Measurements from ENCODE around the gene OPCML. TPM values are rescaled to one million over a fixed set of nuclear protein-coding genes. Genes with fewer than 3 reads are reported as not detected.

OPCML gene
- total and polyA plus RNA-seq, 2 of the 13 experiments (the other 11 are each of a cell fraction or from before 2014, with no cell fraction given), result not detected

GRCh38 chr11:132578580-132578979 lies 953.7 kb downstream of the OPCML start:
- intact Hi-C loops (cut with micrococcal nuclease; ENCODE audit: unreplicated experiment), result no loop called here
- Histone ChIP-seq H3K27me3 (ENCODE audit: control insufficient read depth in 1 of 2, insufficient read depth in 2 of 2, low read length in 2 of 2) (no peaks in the 10 kb centered on the region), H3K36me3 (replicated peaks in 1 of 2; ENCODE audit: control insufficient read depth in 1 of 2, insufficient read depth in 2 of 2, low read length in 2 of 2) (no peaks in the 10 kb centered on the region), H3K4me3 (replicated peaks in 1 of 3; ENCODE audit: insufficient read depth in 1 of 3, low read depth in 2 of 3, low read length in 3 of 3) (no peak overlapping the region), H3K27ac (ENCODE audit: extremely low read length, insufficient read depth, low read length) (no peak overlapping the region), H3K79me2 (ENCODE audit: insufficient read depth, low read length) (no peaks in the 10 kb centered on the region), H4K20me1 (ENCODE audit: insufficient read depth, low read length) (no peaks in the 10 kb centered on the region), H3K4me1 (ENCODE audit: insufficient read depth, low read length) (no peaks in the 10 kb centered on the region), H3K9ac (ENCODE audit: insufficient read depth, low read depth, low read length) (no peak overlapping the region), H2AFZ (ENCODE audit: low read length) (no peak overlapping the region), H3K9me3 (ENCODE audit: low read length) (peaks cover 87% of the 10 kb centered on the region), H3K4me2 (ENCODE audit: low read depth, low read length) (no peak overlapping the region)
- in situ Hi-C loops (cut with HindIII; ENCODE audit: extremely low pct_ligation_motif_present, low pct_unique_long_range_greater_than_20kb), result no loop called here
- ATAC-seq, result no peak
- TF ChIP-seq ZNF644 (CRISPR knock-in tag; IDR thresholded peaks at IDR 0.05; ENCODE audit: low read depth) (no peak), ZFP90 (CRISPR knock-in tag; IDR thresholded peaks at IDR 0.05; ENCODE audit: borderline replicate concordance) (no peak)
- WGBS (ENCODE audit: low lambda C conversion rate), result 33% methylated on average over 1 of the region's 1 CpG
- CTCF ChIA-PET (ENCODE audit: low intra/inter-chr PET ratio, low total read pairs), result no interaction called here
- FAIRE-seq, result no peak
- DNase-seq (ENCODE audit: low spot score), result no peak
- POLR2A ChIA-PET, result no interaction called here
- BruUV-seq (replicated peaks), result no TSS peak

GRCh38 chr11:132576706-132577105 lies 955.6 kb downstream of the OPCML start:
- peaks cover 86% of the 10 kb centered on the region for H3K9me3 ChIP-seq (ENCODE audit: low read length)
- H2AFZ ChIP-seq (ENCODE audit: low read length), result no peak overlapping the region
- DNase-seq (ENCODE audit: low spot score), result no peak
- H3K27ac ChIP-seq (ENCODE audit: extremely low read length, insufficient read depth, low read length), result no peak overlapping the region
- H3K36me3 ChIP-seq (replicated peaks in 1 of 2; ENCODE audit: control insufficient read depth in 1 of 2, insufficient read depth in 2 of 2, low read length in 2 of 2), result no peaks in the 10 kb centered on the region
- H3K79me2 ChIP-seq (ENCODE audit: insufficient read depth, low read length), result no peaks in the 10 kb centered on the region
- H4K20me1 ChIP-seq (ENCODE audit: insufficient read depth, low read length), result no peaks in the 10 kb centered on the region
- no peaks in the 10 kb centered on the region for H3K27me3 ChIP-seq (ENCODE audit: control insufficient read depth in 1 of 2, insufficient read depth in 2 of 2, low read length in 2 of 2)
- no peak for ATAC-seq
- BruUV-seq (replicated peaks), result no TSS peak
- in situ Hi-C loops (cut with HindIII; ENCODE audit: extremely low pct_ligation_motif_present, low pct_unique_long_range_greater_than_20kb), result no loop called here
- ChIA-PET CTCF (ENCODE audit: low intra/inter-chr PET ratio, low total read pairs) (no interaction called here), POLR2A (no interaction called here)
- no peaks in the 10 kb centered on the region for H3K4me1 ChIP-seq (ENCODE audit: insufficient read depth, low read length)
- H3K4me2 ChIP-seq (ENCODE audit: low read depth, low read length), result no peak overlapping the region
- no peak overlapping the region for H3K4me3 ChIP-seq (replicated peaks in 1 of 3; ENCODE audit: insufficient read depth in 1 of 3, low read depth in 2 of 3, low read length in 3 of 3)
- no peak for FAIRE-seq
- intact Hi-C loops (cut with micrococcal nuclease; ENCODE audit: unreplicated experiment), result no loop called here
- H3K9ac ChIP-seq (ENCODE audit: insufficient read depth, low read depth, low read length), result no peak overlapping the region
- WGBS (ENCODE audit: low lambda C conversion rate), result 10% methylated on average over 3 of the region's 3 CpGs
- TF ChIP-seq ZNF362 (CRISPR knock-in tag; IDR thresholded peaks at IDR 0.05; ENCODE audit: borderline replicate concordance), result no peak
- TF ChIP-seq ZBTB1 (CRISPR knock-in tag; IDR thresholded peaks at IDR 0.05; ENCODE audit: borderline replicate concordance), result no peak
- TF ChIP-seq HINFP (CRISPR knock-in tag; IDR thresholded peaks at IDR 0.05; ENCODE audit: low read depth), result no peak
- no peak for TF ChIP-seq ZNF414 (CRISPR knock-in tag; IDR thresholded peaks at IDR 0.05)
- TF ChIP-seq ZNF460 (CRISPR knock-in tag; IDR thresholded peaks at IDR 0.05; ENCODE audit: borderline replicate concordance), result no peak

Measured in HepG2 (cell line).